Left lung (tissue), 10 donors: ENCODE results near the gene TMEM254. TPM values are rescaled to one million over a fixed set of nuclear protein-coding genes. Genes with fewer than 3 reads are reported as not detected.

ENCODE experiments used
- ATAC-seq: fragments of 200-7000 bp; cut with Tn5 transposase; one replicate; pipeline ENCODE4 v1.9.1; 2020; ENCODE audit warnings: moderate library complexity
- DNase-seq, 4 donors: peaks; one replicate each; pipeline ENCODE4 v3.0.0-alpha.2; 2013 to 2020
- H3K27ac ChIP-seq, 2 donors: fragments of 200-600 bp; sonication (generic) in 1 of 2; one replicate each; pipeline versions ENCODE4 v1.5.0 to v1.8.0; 2020 to 2021
- H3K27me3 ChIP-seq, 2 donors: fragments of 200-600 bp; sonication (generic) in 1 of 2; one replicate each; pipeline versions ENCODE4 v1.5.0 to v1.8.0; 2020 to 2021
- H3K36me3 ChIP-seq, 2 donors: fragments of 200-600 bp; sonication (generic) in 1 of 2; one replicate each; pipeline versions ENCODE4 v1.5.0 to v1.8.0; 2020 to 2021
- H3K4me1 ChIP-seq, 2 donors: fragments of 200-600 bp; one replicate each; pipeline ENCODE4 v1.8.0; 2021
- H3K4me3 ChIP-seq, 2 donors: fragments of 200-600 bp; sonication (generic) in 1 of 2; one replicate each; pipeline versions ENCODE4 v1.5.0 to v1.8.0; 2020 to 2021; ENCODE audit warnings: mild to moderate bottlenecking in 1 of 2
- H3K9me3 ChIP-seq, 2 donors: fragments of 200-600 bp; sonication (generic) in 1 of 2; one replicate each; pipeline versions ENCODE4 v1.5.0 to v1.8.0; 2020 to 2021
- intact Hi-C, 2 donors: fragments of 100-400 bp; cut with DNase I; formaldehyde crosslinking; loops; one replicate each; pipeline versions ENCODE4 v1.11.2 to v1.14.2; 2022
- polyA plus RNA-seq, 6 donors: library from polyadenylated mRNA; unstranded; fragments of 120-200 nt; gene quantifications; one replicate each; pipeline ENCODE4 v1.2.1, GENCODE V29; 2013; ENCODE audit not compliant: insufficient read length in 6 of 6
- total RNA-seq, 2 donors: library from RNA; stranded (reverse); fragmentation: NEBNext Ultra II Directional; extraction: Animal tissue kit (Norgen Biotek cat#: 25700); gene quantifications; one replicate each; pipeline ENCODE4 v1.2.1, GENCODE V29; 2021
- TF ChIP-seq, protein P1 (sequence below), 2 donors: fragments of 200-600 bp; sonication (generic) in 1 of 2; IDR thresholded peaks; one replicate each; pipeline versions ENCODE4 v1.5.0 to v1.8.0; 2021; ENCODE audit warnings: antibody characterized with exemption in 2 of 2
- donor health status: DM: no; HTN: yes; CAD: no.
- donor health status: DM: no; HTN: no; CAD: no.

Gene TMEM254
- total and polyA plus RNA-seq, 8 donors, result 18.2 to 45.7 (median 44.0) TPM

DNA sequence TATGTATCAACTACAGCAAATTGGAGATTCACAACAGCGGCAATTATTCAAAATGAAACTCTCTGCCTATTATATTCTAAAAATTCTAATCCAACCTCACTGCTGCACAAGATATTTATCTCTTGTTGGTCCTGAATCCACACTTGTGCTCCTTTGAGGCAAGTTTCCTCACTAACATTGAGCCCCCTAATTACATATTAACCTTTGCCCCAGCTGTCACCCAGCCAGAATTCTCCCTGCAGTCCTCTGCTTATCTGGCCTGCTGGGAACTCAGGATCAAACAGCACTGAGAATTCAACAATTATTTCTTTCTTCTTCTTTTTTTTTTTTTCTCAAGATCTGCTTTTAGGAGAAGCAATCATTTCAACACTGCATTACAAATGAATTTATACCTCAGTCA is 32.5 kb downstream of the TMEM254 start:
- ATAC-seq (no peak), DNase-seq (no peak)
- H3K36me3 ChIP-seq, result no peaks in the 10 kb centered on the region
- H3K27ac ChIP-seq, result no peak overlapping the region
- H3K4me1 ChIP-seq, result no peaks in the 10 kb centered on the region
- intact Hi-C loops, result no loop called here
- H3K9me3 ChIP-seq, result peaks cover 3 to 19% of the 10 kb centered on the region in 2 donors
- TF ChIP-seq, protein P1, sequence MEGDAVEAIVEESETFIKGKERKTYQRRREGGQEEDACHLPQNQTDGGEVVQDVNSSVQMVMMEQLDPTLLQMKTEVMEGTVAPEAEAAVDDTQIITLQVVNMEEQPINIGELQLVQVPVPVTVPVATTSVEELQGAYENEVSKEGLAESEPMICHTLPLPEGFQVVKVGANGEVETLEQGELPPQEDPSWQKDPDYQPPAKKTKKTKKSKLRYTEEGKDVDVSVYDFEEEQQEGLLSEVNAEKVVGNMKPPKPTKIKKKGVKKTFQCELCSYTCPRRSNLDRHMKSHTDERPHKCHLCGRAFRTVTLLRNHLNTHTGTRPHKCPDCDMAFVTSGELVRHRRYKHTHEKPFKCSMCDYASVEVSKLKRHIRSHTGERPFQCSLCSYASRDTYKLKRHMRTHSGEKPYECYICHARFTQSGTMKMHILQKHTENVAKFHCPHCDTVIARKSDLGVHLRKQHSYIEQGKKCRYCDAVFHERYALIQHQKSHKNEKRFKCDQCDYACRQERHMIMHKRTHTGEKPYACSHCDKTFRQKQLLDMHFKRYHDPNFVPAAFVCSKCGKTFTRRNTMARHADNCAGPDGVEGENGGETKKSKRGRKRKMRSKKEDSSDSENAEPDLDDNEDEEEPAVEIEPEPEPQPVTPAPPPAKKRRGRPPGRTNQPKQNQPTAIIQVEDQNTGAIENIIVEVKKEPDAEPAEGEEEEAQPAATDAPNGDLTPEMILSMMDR (IDR thresholded peaks at IDR 0.05), result no peak
- no peaks in the 10 kb centered on the region for H3K27me3 ChIP-seq
- H3K4me3 ChIP-seq, result no peak overlapping the region

DNA sequence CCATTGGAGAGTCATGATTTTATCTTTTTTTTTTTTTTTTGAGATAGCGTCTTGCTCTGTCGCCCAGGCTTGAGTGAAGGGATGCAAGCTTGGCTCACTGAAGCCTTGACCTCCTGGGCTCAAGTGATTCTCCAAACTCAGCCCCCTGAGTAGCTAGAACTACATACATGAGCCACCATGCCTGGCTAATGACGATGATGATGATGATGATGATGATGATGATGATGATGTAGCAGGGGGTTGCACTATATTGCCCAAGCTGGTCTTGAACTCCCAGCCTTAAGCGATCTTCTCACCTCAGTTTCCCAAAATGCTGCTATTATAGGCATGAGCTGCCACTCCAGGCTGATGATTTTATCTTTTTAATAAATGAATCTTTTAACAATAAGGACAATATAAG is 40.2 kb downstream of the TMEM254 start:
- TF ChIP-seq, protein P1 (IDR thresholded peaks at IDR 0.05), result no peak
- H3K9me3 ChIP-seq, result no peaks in the 10 kb centered on the region
- no peaks in the 10 kb centered on the region for H3K4me1 ChIP-seq
- no peak for DNase-seq
- ATAC-seq, result no peak
- H3K27me3 ChIP-seq, result no peaks in the 10 kb centered on the region
- H3K36me3 ChIP-seq, result no peaks in the 10 kb centered on the region
- intact Hi-C loops, result no loop called here
- H3K4me3 ChIP-seq, result no peak overlapping the region
- no peak overlapping the region for H3K27ac ChIP-seq

DNA sequence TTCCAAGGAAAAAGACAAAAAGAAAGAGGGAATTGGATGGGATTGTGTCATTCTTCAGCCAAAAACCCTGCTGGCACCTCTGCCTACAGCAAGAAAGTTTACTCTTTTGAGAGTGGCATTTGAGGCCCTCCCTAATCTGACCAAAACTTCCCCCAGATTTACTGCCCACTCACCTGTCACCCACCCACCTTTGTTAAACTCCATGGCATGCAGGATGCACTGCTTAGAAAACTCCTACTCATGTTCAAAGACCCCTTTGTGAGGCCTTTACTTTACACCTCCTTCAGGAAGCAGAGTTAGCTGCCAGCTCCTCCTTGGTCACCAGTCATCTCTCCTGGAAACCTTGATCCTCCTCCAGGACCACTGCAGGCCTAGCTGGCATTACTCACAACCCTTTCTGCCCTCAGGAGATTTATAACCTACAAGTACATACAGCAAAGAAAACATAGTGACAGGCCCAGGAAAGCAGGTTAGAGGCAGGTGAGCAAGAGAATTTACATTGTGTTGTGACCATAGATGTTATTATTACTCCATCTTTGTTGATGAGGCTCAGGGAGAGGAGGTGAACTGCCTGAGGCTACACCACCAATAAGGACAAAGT is 43.7 kb downstream of the TMEM254 start:
- Histone ChIP-seq H3K4me3 (no peak overlapping the region), H3K27ac (no peak overlapping the region), H3K4me1 (no peaks in the 10 kb centered on the region), H3K36me3 (no peaks in the 10 kb centered on the region), H3K9me3 (no peaks in the 10 kb centered on the region), H3K27me3 (no peaks in the 10 kb centered on the region)
- no peak for ATAC-seq
- TF ChIP-seq, protein P1 (IDR thresholded peaks at IDR 0.05), result no peak
- DNase-seq, result no peak
- intact Hi-C loops, result no loop called here

DNA sequence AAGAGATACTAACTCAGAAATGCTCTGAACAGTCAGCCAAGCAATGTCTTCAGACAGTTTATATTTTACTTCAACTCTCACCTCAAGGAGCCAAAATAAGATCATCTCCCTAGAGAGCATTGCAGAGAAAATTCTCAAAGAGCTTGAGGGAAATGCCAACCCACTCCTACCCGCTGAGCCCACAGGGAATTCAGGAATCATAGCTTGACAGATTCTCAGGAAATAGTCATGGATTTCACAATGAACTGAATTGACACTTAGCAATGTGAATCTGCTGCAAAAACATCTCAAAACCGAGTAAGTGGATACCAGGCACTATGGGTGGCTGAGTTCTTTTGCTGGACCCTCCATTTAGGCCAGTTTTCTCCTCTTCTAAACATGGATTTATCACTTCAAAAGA is 44.3 kb downstream of the TMEM254 start:
- Histone ChIP-seq H3K36me3 (no peaks in the 10 kb centered on the region), H3K4me1 (no peaks in the 10 kb centered on the region), H3K9me3 (no peaks in the 10 kb centered on the region), H3K4me3 (no peak overlapping the region), H3K27ac (no peak overlapping the region), H3K27me3 (no peaks in the 10 kb centered on the region)
- no peak for DNase-seq
- no peak for ATAC-seq
- intact Hi-C loops, result no loop called here
- TF ChIP-seq, protein P1 (IDR thresholded peaks at IDR 0.05), result no peak

DNA sequence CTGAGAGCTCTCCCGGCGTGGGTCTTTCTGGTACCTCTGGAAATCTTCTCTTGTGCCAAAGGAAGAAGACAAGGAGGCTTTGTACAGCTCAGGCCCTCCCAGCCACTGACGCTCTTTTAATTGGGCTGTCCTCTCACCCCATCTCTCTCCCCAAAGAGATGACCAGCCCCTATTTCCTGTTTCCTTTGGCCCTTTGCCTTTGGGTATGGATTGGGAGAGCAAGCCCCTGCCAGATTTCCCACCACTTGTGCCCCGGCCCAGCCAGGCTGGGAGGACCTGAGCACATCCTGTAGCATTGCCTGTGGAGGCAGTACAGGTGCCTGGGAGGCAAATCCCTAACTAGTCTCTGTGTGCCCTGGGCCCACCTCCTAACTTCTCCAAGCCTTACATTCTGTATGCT is 48.4 kb downstream of the TMEM254 start:
- TF ChIP-seq, protein P1 (IDR thresholded peaks at IDR 0.05), result no peak
- H3K36me3 ChIP-seq, result no peaks in the 10 kb centered on the region
- no peak overlapping the region for H3K4me3 ChIP-seq
- no peak for ATAC-seq
- no peaks in the 10 kb centered on the region for H3K4me1 ChIP-seq
- no peak for DNase-seq
- no peaks in the 10 kb centered on the region for H3K9me3 ChIP-seq
- peaks cover 4 to 8% of the 10 kb centered on the region in 2 donors for H3K27me3 ChIP-seq
- no peak overlapping the region for H3K27ac ChIP-seq
- intact Hi-C loops, result no loop called here
